DND-41 (cell line): Measurements from ENCODE around the gene LIME1.

Experiments
- CTCF ChIP-seq: IDR thresholded peaks from 2 replicates; pipeline ENCODE4 v1.5.1; 2012; ENCODE audit warnings: borderline replicate concordance, low read length, moderate library complexity, mild to moderate bottlenecking; ENCODE audit not compliant: poor library complexity, severe bottlenecking; ENCODE audit errors: extremely low read depth
- EZH2 ChIP-seq: IDR thresholded peaks from 3 replicates; pipeline ENCODE4 v1.6.1; 2012; ENCODE audit warnings: borderline replicate concordance, low read depth, mild to moderate bottlenecking, moderate library complexity, low read length, inconsistent platforms; ENCODE audit not compliant: severe bottlenecking

GRCh38 chr20:63741354-63741675 is 4.9 kb downstream of the LIME1 start:
- TF ChIP-seq EZH2 (no peak), CTCF (no peak)
